ENCODE results near the gene GRAMD2A.

The GRAMD2A gene

DNA sequence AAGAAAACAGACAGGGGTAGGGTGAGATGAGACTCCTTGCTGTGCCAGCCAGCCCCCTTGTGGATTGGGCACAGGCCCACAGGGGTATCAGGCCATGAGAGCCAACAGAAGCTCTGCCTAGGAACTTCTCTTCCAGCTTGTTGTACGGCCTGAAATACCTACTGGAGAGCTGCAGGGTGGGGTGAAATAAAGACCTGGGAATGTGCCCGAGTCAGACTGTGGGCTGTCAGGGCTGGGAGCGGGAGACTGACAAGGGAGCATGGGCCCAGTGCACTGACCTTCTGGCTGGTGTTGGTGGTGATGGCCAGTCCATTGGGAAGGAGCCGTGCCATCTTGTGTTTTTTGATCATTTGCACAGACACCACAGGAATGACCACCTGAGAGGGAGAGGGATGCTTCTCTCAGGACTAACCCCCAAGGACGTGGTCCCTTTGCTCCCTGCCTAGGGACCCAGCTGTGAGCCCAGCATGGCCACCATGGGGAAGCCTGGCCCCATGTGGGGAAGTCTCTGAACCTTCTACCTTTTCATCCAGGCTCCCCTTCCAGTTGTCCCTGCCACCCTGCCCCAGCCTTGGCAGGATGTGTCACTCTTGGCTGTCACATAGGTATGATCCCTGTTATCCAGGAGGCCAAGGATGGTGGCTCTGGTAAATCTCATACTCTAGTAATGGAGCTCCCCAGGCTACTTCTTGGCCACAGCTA lies 30.7 kb downstream of the GRAMD2A start:
- no peak for DNase-seq

DNA sequence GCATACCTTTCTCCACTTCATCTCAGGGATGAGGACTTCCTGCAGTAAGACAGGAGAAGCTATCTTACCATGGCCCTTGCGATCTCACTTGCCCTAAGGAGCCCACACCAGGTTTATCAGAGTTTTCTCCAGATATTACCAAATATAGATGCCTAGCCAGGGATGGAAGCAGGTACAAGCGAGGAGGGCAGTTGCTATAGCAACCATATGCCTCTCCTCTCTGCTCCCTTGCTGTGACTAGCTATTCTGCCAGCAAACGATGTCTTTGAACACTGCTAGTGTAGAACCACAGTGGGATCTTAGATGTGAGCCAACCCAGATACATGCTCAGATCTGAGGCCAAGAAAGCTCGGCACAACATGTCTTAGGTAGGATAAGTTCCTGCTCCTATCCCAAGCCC lies 33.9 kb downstream of the GRAMD2A start:
- no peak for DNase-seq

DNA sequence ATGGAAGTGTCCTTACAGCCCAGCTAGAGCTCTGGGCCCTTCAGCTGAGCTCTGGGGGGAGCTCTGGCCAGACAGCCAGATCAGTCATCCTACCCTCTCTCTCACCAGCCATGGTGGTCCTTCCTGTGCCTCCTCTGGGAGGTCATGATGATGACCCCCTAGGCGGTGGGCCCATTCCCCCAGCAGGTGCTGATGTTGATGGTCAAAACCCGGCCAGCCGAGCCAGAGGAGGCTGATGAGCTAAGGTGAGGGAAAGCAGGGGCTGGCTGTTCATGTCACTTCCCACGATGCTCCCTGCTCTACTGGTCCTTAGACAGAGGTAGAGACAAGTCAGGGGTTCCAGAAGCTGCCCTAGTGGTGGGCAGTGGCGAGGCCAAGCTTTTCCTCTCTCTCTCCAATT lies 35.0 kb downstream of the GRAMD2A start:
- no peak for DNase-seq

DNA sequence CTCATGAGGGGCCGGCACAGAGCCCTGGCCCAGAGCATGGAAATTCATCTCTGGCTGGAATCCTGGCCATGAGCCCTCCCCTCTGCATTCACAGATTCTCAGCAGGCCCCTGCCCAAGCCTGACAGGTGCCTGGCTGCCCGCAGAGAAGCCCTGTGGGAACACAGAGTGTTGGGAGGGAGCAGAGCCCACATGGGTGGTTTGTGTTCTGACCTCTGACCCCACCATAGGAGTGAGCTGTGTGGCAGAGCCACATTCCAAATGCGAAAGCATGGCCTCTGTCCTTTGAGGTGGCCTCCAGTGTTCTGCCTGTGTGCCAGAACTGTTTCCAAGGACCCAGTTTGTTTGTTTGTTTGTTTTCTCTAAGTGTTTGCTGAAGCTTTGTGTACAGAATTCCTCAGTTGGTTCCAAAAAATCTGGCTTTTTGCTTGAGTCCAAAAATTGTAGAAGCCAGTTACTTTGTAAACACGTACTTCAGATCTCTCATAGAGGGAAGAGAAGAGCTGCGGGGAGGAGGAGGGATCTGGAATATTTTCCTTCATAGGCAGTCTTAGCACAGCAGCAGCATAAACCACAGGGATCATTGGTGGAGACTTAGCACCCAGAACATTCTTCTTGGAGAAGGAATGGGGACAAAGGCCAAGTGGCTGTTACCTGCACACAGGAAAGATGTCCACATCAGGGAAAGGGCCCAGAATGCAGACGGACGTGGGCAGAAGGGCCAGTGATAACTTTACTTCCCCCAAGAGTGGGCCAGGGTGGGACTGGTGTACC lies 36.0 kb downstream of the GRAMD2A start:
- no peak for DNase-seq

DNA sequence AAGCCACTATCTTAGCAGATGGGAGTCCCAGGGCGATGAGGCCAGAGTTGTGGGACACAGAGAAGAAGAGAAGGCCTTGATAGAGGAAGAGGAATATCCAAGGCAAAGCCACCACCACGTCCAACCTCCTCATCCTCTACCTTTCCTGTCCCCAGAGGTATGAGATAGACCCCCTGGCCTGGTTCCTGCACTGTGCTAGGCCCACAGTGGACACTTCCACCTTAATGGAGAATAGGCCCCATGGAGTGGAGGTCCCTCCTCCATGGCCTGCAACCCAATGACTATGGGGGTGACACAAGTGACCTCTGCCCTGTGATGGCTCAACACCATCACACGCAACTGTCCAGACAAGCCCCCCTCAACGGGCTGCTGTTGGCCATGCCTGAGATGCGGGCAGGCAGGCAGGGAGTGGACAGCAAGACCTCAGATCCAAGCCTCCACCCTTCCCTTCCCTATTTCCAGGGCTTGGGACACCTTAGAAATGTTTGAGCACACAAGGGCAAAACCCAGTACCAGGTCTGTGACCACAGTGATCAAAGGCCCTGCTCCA lies 36.8 kb downstream of the GRAMD2A start:
- DNase-seq, result no peak

DNA sequence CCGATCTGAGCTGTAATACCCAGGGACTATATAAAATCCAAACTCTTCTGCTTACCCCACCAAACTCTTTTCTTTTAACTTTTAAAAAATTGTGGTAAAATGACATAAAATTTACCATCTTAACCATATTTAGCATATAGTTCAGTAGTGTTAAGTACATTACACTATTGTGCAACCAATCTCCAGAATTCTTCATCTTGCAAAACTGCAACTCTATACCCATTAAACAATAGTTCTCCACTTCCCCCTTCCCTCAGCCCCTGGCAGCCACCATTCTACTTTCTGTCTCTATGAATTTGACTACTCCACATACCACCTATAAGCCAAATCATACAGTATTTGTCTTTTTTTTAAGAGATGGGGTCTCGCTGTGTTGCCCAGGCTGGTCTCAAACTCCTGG lies 40.7 kb downstream of the GRAMD2A start:
- DNase-seq, result no peak

DNA sequence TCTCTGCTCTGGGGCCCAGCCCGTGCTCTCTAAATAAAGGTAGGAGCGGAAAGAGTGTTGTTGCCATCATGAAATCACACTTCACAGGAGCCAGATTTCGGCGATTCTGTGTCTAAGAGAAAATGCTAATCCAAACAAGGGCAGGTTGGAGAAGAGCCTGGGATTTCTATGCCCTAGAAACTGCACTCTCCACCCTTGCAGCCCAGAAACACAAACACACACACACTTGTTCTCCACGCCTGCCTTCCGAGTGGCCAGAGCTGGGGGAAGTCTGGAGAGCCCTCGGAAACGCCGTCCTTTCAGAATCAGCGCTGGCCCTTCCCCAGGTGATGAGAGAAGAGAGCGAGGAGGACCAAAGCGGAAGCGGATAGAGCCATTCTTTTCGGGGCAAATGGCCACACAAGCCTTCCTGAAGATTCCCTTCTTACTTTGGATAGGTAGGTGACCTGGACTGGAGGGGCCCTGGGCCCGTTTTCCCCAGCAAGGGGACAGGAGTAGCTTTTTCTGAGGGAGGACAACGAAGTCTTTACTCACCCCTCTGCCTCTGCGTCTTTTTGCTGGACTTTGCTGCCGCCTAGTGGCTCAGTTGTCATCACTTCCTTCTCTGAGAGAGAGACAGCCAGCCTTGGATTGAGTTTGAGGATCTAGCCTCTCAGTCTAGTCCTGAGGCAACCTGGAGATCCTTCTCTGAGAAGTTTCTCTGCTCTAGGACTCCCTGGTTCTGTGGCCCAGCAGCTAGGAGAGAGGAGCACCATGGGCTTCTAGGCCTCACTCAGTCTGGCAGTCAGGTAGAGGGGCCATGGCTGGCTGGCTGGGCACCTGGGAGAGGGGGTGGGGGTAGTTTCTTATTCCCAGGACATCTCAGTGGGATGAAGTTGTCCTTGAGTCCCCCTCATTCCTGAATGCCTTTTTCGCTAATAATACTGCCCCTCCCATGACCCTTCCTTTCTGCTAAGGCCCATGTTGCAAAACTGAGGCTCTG lies 41.7 kb downstream of the GRAMD2A start:
- peak; percentile 77 for DNase-seq

DNA sequence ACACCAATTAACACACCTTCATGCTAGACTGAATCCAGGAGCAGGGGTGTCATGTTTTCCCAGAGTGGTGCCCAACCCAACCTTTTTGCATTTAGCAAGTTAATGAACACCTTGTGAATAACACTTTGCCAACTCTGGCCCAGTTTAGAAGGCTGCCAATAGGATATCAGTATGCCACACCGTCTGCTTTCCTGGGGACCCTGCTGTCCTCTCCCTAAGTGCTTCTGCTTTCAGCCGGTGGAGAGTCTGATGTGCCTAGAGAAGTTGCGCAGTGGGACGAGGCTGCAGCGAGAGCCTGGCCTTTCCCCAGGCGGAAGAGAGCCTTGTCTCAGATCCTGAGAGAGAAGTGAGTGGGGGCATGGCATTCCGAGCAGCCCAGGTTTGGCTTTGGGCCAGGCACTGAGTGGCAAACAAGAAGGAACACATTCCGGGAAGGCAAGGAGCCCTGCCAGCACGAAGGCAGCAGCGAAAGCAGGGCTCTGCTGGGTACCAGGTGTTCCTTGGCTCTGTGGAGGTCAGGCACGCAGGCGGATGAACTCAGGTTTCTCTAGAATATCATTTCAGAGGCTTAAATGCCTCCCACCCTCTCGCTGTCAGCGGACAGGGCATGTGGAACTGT lies 42.5 kb downstream of the GRAMD2A start:
- DNase-seq, result peak; percentile 39

DNA sequence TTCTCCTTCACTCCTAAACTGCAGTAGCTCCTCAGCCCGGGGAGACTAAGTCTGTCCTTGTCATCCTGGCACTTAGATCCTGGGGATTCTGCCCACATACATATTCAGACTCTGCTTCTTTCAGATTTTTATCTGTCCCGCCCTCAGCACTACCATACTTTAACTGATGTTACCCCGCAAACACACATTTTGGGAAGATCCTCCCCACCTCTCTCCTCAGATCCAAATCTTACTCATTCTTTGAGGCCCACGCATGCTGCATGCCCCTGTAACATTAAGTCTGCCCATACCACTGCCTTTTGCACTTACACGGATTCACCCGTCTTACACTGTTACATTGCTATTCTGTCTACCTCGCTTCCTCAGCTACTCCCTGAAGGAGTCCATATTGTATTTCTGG lies 43.3 kb downstream of the GRAMD2A start:
- no peak for DNase-seq

DNA sequence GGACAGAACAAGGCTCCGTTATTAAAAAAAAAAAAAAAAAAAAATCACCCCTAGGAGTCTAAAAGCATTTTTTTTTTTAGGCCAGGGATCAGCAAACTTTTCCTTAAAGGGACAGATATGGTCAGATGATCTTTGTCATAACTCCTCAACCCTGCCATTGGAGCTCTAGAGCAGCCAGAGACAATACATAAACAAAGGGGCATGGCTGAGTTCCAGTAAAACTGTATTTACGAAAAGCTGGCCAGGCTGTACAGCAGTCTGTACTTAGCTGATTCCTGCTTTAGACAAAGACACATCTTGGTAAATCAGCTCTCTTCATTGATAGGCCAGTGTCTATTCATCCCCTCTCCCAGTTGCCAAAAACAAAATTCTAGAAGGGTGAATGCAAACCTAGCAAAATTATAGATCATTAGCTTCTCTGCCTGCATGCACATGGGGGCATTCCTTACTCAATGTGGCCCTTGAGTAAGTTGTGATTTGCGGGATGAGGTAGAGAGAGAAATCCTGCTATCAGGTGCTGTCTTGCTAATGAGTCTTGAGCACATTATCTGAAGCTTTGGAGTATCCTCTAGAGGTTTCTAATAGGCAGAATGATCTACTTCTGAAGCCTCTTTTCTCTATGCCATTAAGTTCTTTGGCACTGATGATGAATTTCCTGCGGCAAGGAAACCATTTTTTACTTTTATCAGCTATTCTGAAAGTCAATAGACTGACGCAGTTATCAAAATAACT lies 44.2 kb downstream of the GRAMD2A start:
- no peak for DNase-seq

DNA sequence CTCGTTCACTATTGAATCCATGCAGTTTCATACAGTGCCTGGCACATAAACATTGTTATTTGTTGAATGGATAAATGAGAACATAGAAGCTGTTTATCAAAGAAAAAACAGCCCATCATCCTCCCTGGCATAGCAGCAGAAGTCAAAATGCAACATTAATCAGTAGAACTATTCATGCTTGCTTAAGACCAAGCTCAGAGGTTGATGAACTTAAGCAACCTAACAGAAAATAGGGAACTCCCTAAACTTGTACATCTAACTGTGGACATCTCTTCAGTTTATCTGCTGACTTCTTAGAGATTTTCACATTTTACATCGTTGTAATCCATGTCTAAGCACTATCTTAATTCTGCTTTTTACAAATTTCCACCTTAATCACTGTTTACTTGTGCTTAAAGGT lies 50.2 kb downstream of the GRAMD2A start:
- no peak for DNase-seq

DNA sequence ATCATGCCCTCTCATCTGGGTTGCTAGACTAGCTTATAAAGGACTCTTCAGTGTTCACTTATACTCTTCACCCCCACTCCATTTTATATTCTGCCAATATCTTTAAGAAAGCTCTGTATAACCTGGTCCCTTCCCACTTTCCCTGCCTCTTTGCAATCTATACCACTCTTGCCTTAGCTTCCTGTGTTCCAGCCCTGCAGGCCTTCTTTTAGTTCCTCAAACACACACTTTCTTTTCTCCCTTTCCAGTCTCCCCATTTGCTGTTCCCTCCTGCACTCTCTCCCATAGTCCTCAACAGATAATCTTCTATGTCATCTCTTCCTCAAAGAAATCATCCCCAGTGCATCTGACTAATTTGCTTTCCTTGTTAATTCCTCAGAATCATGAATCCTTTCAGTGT lies 50.7 kb downstream of the GRAMD2A start:
- DNase-seq, result no peak

DNA sequence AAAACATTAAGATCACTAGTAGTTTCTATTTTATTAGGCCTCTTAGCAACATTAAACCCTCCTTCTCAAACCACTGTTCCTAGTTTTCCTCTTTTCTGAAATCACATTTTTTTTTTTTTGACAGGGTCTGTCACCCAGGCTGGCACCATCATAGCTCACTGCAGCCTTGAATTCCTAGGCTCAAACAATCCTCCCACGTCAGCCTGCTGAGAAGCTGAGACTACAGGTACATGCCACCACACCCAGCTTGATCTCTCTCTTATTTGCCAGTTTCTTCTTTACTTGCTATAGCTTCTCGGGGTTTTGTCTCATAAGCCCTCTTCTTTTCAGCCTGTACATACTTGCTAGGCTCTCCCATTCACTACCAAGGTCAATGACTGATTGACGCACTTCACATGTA lies 51.4 kb downstream of the GRAMD2A start:
- DNase-seq, result no peak

DNA sequence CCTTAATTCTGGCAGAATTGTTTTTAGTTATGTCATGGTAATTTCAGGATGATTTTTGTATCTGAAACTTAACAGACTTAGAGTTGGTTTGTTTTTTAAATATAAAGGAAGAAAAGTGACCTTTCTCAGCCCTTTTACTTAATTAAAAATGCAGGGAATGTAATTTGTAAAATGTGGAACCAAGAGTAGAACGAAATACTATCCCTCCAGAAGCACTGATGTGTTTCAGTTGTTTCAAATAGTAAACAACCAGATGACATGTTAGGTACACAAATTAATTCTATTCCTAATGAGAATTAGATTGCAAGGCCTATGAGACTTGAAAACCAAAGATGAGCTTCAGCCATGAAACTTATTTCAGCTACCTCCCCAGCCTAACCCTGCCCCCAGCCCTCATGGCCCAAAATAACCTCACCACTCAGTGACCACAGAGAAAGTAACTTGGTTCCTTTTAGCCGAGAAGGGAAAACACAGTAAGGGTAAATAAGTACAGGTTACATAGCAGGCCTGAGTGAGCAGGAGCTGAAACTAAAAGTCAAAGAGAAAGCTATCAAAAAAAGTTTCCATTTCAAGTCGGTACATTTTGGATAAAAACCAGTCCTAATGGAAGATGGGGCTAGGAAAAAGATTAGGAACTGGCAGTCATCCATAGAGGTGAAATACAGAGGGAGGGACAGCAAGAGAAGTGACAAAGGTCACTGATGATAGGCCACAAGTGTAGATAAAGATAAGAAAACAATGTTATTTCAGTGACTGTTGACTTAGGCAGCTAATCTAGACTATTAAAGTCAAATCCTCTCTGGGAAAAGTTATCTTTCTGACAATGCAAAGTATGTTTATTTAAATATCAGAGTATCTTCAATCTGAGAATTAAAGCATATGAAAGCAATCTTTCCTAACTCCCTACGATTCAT lies 56.2 kb downstream of the GRAMD2A start:
- DNase-seq, result no peak

DNA sequence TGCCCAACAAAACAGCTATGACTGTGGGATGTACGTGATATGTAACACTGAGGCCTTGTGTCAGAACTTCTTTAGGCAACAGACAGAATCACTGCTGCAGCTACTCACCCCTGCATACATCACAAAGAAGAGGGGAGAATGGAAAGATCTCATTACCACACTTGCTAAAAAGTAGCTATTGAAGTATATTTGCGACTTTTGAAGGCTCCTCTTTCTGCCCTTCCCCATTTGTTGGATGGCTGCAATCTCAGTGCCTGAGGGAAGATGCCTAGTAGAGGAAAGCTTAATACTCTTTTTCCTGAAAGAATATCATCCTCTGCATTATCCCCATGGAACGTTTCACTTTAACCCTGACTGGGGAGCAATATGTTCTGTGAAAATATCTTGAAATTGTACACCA lies 57.5 kb downstream of the GRAMD2A start:
- DNase-seq, result no peak

DNA sequence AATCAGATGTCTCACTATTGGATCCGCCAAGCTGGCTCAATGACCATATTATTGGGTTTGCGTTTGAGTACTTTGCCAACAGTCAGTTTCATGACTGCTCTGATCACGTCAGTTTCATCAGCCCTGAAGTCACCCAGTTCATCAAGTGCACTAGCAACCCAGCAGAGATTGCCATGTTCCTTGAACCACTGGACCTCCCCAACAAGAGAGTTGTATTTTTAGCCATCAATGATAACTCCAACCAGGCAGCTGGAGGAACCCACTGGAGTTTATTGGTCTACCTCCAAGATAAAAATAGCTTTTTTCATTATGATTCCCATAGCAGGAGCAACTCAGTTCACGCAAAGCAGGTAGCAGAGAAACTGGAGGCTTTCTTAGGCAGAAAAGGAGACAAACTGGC lies 57.9 kb downstream of the GRAMD2A start:
- no peak for DNase-seq

DNA sequence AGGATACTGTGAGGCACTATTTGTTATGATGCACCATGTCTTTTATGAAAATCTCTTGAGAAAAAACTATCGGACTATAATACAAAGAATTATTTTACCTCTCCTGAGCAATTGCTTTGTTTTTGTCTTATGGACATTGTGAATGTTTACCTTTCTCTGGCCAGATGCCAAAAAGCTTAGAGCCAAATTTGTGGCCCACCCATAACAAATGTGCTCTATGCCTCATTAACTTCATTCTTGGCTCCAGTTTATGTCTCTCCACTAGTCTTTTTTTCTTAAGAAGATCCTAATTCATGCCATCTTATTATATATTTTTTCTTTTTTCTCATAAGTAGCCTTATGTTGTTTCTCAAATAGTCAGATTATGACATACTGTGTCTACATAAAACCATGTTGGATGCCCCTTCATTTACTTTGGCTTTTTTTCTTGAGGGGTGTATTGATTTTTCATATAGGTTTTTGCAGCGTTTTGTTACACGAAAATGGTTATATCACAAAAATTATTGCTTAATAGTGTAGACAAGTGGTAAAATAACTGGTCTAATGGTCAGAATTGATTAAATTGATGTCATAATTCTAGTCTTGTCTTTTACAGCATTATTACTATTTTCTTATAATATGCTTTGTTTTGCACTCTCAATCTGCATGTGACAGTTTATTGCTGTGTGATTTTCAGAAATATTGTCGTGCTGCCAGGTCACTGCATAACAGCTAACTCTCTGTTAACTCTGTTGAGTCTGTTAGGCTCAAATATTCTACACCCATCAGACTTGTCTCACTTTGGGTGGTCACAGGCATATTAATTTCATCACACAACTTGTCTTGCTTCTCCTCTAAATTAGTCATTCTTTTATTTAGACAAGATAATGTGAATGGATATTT lies 61.2 kb downstream of the GRAMD2A start:
- peak; percentile 28 for DNase-seq

DNA sequence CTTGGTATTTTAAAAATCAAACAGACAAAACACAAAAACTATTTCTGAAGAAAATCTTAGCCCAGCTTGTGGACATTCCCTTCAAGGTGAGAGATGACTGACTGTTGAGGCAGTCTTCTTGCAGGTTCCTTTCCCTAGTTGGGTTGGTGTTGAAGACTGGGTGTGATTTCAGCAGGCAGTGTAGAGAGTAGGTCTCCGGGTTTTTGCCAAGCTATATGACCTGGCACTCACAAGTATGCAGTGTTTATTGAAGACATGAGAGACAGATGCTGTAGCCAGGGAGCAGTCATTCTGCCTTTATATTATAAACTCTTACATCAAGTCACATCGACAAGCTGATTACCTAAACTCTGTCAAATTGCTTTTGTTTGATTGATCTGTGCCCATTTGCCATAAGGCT lies 61.9 kb downstream of the GRAMD2A start:
- DNase-seq, result peak; percentile 28

DNA sequence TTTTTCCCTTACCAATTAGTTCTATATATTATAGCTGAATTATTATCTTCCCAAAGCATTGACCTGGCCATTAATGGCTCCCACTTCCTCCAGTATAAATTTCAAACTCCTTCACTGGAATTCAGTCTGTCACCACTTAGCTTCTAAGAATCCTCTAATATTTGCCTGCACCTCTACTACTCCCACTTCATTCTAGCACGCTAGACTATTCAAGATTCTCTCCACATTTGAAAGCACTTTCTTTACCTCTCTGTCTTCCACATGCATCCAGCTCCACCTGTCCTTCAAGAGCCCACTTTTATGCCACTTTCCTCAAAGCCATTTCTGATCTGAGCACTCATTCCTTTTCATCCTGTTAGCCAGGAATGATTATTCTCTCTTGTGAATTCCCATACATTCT lies 64.4 kb downstream of the GRAMD2A start:
- DNase-seq, result no peak

DNA sequence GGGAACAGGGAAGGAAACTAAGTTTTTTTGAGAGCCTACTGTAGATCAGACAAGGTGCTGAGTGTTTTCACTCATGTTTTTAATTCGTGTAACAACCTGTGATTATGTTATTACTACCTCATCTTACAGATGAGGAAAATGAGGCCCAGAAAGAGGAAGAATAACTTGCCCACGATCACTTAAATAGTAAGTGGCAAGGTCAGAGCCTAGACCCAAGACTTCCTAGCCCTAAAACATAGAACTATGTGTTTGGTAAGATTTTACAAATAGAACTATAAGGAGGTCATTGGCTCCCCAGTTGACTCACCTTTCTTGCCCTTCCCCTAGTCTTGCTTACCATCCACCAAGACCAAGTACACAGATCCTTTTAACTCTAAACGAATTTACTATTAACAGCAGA lies 65.7 kb downstream of the GRAMD2A start:
- no peak for DNase-seq

Measured in NCI-H510A treated with DMSO at 0.1 percent for 48 hours (cell line).